GM12892 (cell line): Measurements from ENCODE around the gene WDR18.

Experiments
- POLR2AphosphoS5 ChIP-seq: IDR thresholded peaks from 2 replicates; pipeline ENCODE4 v1.6.1; 2011; ENCODE audit warnings: low read depth, low read length, control low read depth
- TAF1 ChIP-seq: IDR thresholded peaks from 2 replicates; pipeline ENCODE4 v1.6.1; 2011; ENCODE audit warnings: low read depth, mild to moderate bottlenecking, control low read depth, low read length, borderline replicate concordance

- TF ChIP-seq POLR2AphosphoS5: no peak
- TF ChIP-seq TAF1: no peak
Measured at GRCh38 chr19:998064-998463, 13.9 kb downstream of the WDR18 start.
